ENCODE results near the gene ANTXR1. TPM values are rescaled to one million over a fixed set of nuclear protein-coding genes. Genes with fewer than 3 reads are reported as not detected.

ANTXR1 gene
- total RNA-seq, 1 experiment from 2014 or later, result 0.66 TPM

DNA sequence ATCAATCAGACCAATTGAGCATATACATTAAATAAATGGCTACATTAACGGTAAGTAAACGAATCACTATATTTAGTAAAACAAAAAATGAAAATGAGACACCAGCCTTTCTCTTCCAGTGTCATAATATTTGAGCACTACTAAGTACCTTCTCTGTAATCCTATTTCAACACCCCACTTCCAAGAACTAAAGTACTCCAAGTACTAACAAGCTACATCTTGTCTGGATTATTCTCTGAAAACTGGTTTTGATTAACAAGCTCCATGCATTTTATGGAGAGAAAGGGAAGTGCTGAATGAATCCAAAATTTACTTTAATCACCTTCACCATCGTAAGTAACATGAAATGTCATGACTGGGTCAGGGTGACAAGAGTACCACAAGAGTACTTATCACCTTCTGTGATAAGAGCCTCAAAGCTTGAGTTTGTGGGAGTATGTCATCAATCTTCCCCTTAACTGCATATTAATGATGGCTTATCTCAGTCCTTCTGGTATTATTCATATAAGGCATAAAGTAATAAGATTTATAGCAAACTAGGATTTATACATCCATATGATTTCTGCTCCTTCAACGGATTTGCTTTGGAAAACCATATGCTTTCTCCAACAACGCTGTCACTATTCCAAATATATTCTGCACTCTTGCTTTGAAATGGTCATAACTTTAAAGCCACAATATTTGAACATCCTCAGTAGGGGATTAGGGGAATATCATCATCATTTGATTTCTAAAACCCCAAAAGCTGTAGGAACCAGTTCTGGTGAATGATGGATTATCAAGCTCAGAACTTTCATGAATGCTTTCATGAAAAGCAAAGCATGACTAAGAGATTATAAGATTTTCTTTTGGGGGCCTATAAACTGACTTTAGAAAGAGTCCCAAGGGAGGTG, 127.0 kb downstream of the ANTXR1 start:
- Mint-ChIP-seq H3K36me3 (ENCODE audit: insufficient read depth, unreplicated experiment) (no peaks in the 10 kb centered on the region), H3K4me3 (ENCODE audit: low read depth, unreplicated experiment) (no peak overlapping the region), H3K9me3 (ENCODE audit: low read depth, unreplicated experiment) (no peaks in the 10 kb centered on the region), H3K27ac (ENCODE audit: unreplicated experiment) (no peak overlapping the region), H3K27me3 (ENCODE audit: unreplicated experiment) (peaks cover 24% of the 10 kb centered on the region), H3K4me1 (ENCODE audit: low read depth, unreplicated experiment) (peaks cover 9% of the 10 kb centered on the region)
- intact Hi-C loops (cut with micrococcal nuclease; ENCODE audit: unreplicated experiment), result no loop called here
- CTCF ChIA-PET, result no interaction called here
- TF ChIP-seq, protein P1, sequence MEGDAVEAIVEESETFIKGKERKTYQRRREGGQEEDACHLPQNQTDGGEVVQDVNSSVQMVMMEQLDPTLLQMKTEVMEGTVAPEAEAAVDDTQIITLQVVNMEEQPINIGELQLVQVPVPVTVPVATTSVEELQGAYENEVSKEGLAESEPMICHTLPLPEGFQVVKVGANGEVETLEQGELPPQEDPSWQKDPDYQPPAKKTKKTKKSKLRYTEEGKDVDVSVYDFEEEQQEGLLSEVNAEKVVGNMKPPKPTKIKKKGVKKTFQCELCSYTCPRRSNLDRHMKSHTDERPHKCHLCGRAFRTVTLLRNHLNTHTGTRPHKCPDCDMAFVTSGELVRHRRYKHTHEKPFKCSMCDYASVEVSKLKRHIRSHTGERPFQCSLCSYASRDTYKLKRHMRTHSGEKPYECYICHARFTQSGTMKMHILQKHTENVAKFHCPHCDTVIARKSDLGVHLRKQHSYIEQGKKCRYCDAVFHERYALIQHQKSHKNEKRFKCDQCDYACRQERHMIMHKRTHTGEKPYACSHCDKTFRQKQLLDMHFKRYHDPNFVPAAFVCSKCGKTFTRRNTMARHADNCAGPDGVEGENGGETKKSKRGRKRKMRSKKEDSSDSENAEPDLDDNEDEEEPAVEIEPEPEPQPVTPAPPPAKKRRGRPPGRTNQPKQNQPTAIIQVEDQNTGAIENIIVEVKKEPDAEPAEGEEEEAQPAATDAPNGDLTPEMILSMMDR (IDR thresholded peaks at IDR 0.05; ENCODE audit: unreplicated experiment), result no peak
- no peak for DNase-seq
- no TSS peak for BruUV-seq (replicated peaks)

DNA sequence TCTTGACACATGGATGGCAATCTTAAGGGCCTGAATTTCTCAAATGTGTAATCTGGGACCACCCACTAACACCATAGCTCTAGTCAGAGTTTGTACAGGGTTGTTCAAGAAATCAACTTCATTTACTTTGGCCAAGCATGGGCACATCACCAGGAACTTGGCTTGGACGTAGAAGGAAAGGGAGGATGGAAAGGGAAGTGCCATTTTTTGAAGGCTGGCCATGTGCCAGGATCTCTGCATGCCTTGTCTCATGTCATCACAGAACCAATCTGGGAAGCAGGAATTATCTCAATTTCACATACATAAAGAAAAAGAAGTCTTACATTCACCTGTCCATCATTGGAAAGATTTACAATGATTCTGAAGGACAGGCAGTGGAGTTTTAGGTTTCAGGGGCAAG, 128.1 kb downstream of the ANTXR1 start:
- H3K9me3 Mint-ChIP-seq (ENCODE audit: low read depth, unreplicated experiment), result no peaks in the 10 kb centered on the region
- intact Hi-C loops (cut with micrococcal nuclease; ENCODE audit: unreplicated experiment), result no loop called here
- H3K27me3 Mint-ChIP-seq (ENCODE audit: unreplicated experiment), result peaks cover 24% of the 10 kb centered on the region
- H3K27ac Mint-ChIP-seq (ENCODE audit: unreplicated experiment), result no peak overlapping the region
- TF ChIP-seq, protein P1 (IDR thresholded peaks at IDR 0.05; ENCODE audit: unreplicated experiment), result no peak
- no peak for DNase-seq
- H3K4me3 Mint-ChIP-seq (ENCODE audit: low read depth, unreplicated experiment), result no peak overlapping the region
- BruUV-seq (replicated peaks), result no TSS peak
- H3K4me1 Mint-ChIP-seq (ENCODE audit: low read depth, unreplicated experiment), result peaks cover 9% of the 10 kb centered on the region
- no peaks in the 10 kb centered on the region for H3K36me3 Mint-ChIP-seq (ENCODE audit: insufficient read depth, unreplicated experiment)
- CTCF ChIA-PET, result no interaction called here

DNA sequence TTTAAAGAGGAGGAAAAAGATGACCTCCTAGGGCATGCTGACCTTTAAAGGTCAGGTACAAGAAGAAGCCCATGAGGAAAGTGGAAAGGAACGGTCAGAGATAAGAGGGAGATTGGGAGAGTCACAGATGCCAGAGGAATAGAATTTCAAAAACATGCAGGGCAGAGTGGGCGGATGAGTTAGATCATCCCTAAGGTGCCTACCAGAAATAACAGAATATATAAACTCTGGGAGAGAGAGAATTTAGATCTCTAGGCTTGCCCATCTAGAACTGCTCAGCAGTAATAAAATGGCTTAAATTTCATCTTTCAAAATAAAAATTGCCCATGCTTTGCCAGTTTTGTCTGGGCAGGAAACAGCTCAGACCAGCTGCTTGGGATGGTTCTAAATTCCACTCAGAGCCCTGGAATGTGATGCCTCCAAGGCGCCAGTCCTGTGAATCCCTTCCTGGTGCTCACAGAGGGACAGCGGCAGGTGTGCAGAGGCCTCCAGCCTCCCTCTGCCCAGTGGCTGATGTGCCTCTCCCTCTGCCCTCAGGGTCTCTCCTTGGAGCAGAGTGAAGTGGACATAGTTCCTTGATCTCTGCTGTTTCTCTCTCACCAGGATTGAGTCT, 130.9 kb downstream of the ANTXR1 start:
- no peak overlapping the region for H3K4me3 Mint-ChIP-seq (ENCODE audit: low read depth, unreplicated experiment)
- BruUV-seq (replicated peaks), result no TSS peak
- TF ChIP-seq, protein P1 (IDR thresholded peaks at IDR 0.05; ENCODE audit: unreplicated experiment), result no peak

DNA sequence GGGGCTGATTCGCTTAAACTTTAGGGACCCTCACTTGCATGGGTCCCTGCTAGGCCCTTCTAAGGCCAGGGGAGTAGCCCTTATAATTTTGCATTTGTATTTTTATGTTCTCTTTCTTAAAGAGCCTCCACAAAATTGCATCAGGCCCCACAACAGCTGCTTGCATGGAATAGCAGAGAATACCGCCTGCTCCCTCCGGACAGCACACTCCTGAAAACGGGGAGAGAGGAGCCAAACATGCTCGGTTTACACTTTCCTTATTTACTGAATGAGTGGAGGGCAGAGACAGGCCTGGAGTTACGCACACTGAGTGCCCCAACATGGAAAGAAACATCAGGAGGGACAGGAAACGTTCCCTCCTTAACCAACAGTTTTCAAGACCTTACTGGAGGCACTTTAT, 132.2 kb downstream of the ANTXR1 start:
- H3K4me1 Mint-ChIP-seq (ENCODE audit: low read depth, unreplicated experiment), result no peaks in the 10 kb centered on the region
- CTCF ChIA-PET, result no interaction called here
- no peaks in the 10 kb centered on the region for H3K36me3 Mint-ChIP-seq (ENCODE audit: insufficient read depth, unreplicated experiment)
- no peak for DNase-seq
- intact Hi-C loops (cut with micrococcal nuclease; ENCODE audit: unreplicated experiment), result no loop called here
- no peaks in the 10 kb centered on the region for H3K9me3 Mint-ChIP-seq (ENCODE audit: low read depth, unreplicated experiment)
- H3K4me3 Mint-ChIP-seq (ENCODE audit: low read depth, unreplicated experiment), result no peak overlapping the region
- H3K27ac Mint-ChIP-seq (ENCODE audit: unreplicated experiment), result no peak overlapping the region
- TF ChIP-seq, protein P1 (IDR thresholded peaks at IDR 0.05; ENCODE audit: unreplicated experiment), result no peak
- no TSS peak for BruUV-seq (replicated peaks)
- H3K27me3 Mint-ChIP-seq (ENCODE audit: unreplicated experiment), result peaks cover 47% of the 10 kb centered on the region

More for the DNA sequence above, 130.9 kb downstream of the ANTXR1 start:
- intact Hi-C loops (cut with micrococcal nuclease; ENCODE audit: unreplicated experiment), result no loop called here
- H3K36me3 Mint-ChIP-seq (ENCODE audit: insufficient read depth, unreplicated experiment), result no peaks in the 10 kb centered on the region
- H3K4me1 Mint-ChIP-seq (ENCODE audit: low read depth, unreplicated experiment), result peaks cover 6% of the 10 kb centered on the region
- CTCF ChIA-PET, result no interaction called here
- DNase-seq, result no peak
- H3K9me3 Mint-ChIP-seq (ENCODE audit: low read depth, unreplicated experiment), result no peaks in the 10 kb centered on the region
- peaks cover 34% of the 10 kb centered on the region for H3K27me3 Mint-ChIP-seq (ENCODE audit: unreplicated experiment)
- no peak overlapping the region for H3K27ac Mint-ChIP-seq (ENCODE audit: unreplicated experiment)

Measured in Calu3 (cell line).